ENCODE data around the gene CETN2. TPM values are rescaled to one million over a fixed set of nuclear protein-coding genes. Genes with fewer than 3 reads are reported as not detected.

The CETN2 gene
- total and polyA plus RNA-seq, 2 donors (not counting 3 experiments of a cell fraction or from before 2014, with no cell fraction given): 15.4 to 28.2 TPM

- FAIRE-seq (no peak), DNase-seq (ENCODE audit: low read depth, low spot score) (no peak)
- Histone ChIP-seq H3K4me1 (ENCODE audit: control insufficient read depth, extremely low read depth, insufficient read depth, low read length) (no peaks in the 10 kb centered on the region), H3K9me1 (replicated peaks; ENCODE audit: control insufficient read depth, extremely low read depth, insufficient read depth, low read length) (no peaks in the 10 kb centered on the region), H3K4me2 (ENCODE audit: insufficient read depth, low read length) (no peak overlapping the region), H2AFZ (ENCODE audit: low read depth, low read length) (no peak overlapping the region), H3K27ac (ENCODE audit: insufficient read depth, low read depth, low read length) (no peak overlapping the region), H3K4me3 (replicated peaks in 1 of 3; ENCODE audit: insufficient read depth in 1 of 3, low read depth in 1 of 3, low read length in 3 of 3) (no peak overlapping the region), H3K27me3 (ENCODE audit: control insufficient read depth in 2 of 2, insufficient read depth in 2 of 2, low read length in 2 of 2) (no peaks in the 10 kb centered on the region), H4K20me1 (replicated peaks; ENCODE audit: control insufficient read depth, extremely low read depth, insufficient read depth, low read length) (no peaks in the 10 kb centered on the region), H3K79me2 (ENCODE audit: control insufficient read depth, insufficient read depth, low read length) (no peaks in the 10 kb centered on the region), H3K9me3 (replicated peaks; ENCODE audit: control insufficient read depth, insufficient read depth, low read length) (no peaks in the 10 kb centered on the region), H3K9ac (replicated peaks; ENCODE audit: extremely low read depth, insufficient read depth, low read length) (no peak overlapping the region), H3K36me3 (ENCODE audit: control insufficient read depth in 2 of 2, extremely low read depth in 1 of 2, insufficient read depth in 2 of 2, low read length in 2 of 2) (peaks cover 0 to 10% of the 10 kb centered on the region in 2 experiments)
- dilution Hi-C loops (cut with MboI; ENCODE audit: extremely low pct_ligation_motif_present, low sequenced_read_pairs): no loop called here
- intact Hi-C loops (cut with micrococcal nuclease): no loop called here
- TF ChIP-seq POLR2A (IDR thresholded peaks at IDR 0.05; ENCODE audit: low read depth, low read length) (no peak), MYC (IDR thresholded peaks at IDR 0.05; ENCODE audit: low read depth, low read length) (no peak)
- BruUV-seq (replicated peaks): no TSS peak
- POLR2A ChIA-PET: interaction anchor here (0.7 kb wide), 1 partner anchor 882 kb away, joined by 3 read pairs; no protein-coding TSS in a partner anchor
- CTCF ChIA-PET: no interaction called here
These were observed 42.0 kb upstream of the CETN2 start for GRCh38 chrX:152872522-152872921.

DNA sequence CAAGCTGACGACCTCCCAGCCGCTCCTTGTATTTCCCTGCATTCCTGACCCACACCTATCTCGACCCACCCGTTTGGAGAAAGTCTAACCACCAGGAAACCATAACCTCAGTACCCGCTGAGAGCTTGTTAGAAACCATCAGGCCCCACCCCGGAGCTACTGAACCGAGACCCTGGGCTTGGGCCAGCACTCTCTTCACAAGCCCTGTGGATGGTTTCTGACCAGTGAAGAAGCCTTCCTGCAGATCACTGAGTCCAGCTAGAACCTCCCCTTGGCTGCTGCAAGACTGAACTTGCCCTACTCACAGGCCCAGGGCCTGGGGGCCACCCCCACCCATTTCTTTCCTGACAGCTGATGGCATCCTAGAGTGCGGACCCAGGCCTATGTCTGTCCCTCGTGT lies 40.7 kb upstream of the CETN2 start:
- no peaks in the 10 kb centered on the region for H4K20me1 ChIP-seq (replicated peaks; ENCODE audit: control insufficient read depth, extremely low read depth, insufficient read depth, low read length)
- intact Hi-C loops (cut with micrococcal nuclease): no loop called here
- H3K36me3 ChIP-seq (ENCODE audit: control insufficient read depth in 2 of 2, extremely low read depth in 1 of 2, insufficient read depth in 2 of 2, low read length in 2 of 2): peaks cover 0 to 12% of the 10 kb centered on the region in 2 experiments
- H3K4me3 ChIP-seq (replicated peaks in 1 of 3; ENCODE audit: insufficient read depth in 1 of 3, low read depth in 1 of 3, low read length in 3 of 3): no peak overlapping the region
- BruUV-seq (replicated peaks): no TSS peak
- FAIRE-seq: no peak
- TF ChIP-seq MYC (IDR thresholded peaks at IDR 0.05; ENCODE audit: low read depth, low read length) (no peak), JUN (IDR thresholded peaks at IDR 0.05; ENCODE audit: borderline replicate concordance, insufficient read depth, insufficient read length, low read depth) (no peak), GATA2 (IDR thresholded peaks at IDR 0.05; ENCODE audit: insufficient read depth, insufficient read length, low read depth, low read length) (no peak), FOS (IDR thresholded peaks at IDR 0.05; ENCODE audit: borderline replicate concordance, insufficient read depth, low read length) (no peak), MAX (IDR thresholded peaks at IDR 0.05; ENCODE audit: insufficient read depth, insufficient read length) (no peak), POLR2A (IDR thresholded peaks at IDR 0.05; ENCODE audit: low read depth, low read length) (no peak), EZH2 (IDR thresholded peaks at IDR 0.05; ENCODE audit: borderline replicate concordance, low read depth, low read length, severe bottlenecking) (no peak), POLR2AphosphoS5 (IDR thresholded peaks at IDR 0.05; ENCODE audit: insufficient read depth, low read depth, low read length) (no peak)
- TF ChIP-seq, protein P1, sequence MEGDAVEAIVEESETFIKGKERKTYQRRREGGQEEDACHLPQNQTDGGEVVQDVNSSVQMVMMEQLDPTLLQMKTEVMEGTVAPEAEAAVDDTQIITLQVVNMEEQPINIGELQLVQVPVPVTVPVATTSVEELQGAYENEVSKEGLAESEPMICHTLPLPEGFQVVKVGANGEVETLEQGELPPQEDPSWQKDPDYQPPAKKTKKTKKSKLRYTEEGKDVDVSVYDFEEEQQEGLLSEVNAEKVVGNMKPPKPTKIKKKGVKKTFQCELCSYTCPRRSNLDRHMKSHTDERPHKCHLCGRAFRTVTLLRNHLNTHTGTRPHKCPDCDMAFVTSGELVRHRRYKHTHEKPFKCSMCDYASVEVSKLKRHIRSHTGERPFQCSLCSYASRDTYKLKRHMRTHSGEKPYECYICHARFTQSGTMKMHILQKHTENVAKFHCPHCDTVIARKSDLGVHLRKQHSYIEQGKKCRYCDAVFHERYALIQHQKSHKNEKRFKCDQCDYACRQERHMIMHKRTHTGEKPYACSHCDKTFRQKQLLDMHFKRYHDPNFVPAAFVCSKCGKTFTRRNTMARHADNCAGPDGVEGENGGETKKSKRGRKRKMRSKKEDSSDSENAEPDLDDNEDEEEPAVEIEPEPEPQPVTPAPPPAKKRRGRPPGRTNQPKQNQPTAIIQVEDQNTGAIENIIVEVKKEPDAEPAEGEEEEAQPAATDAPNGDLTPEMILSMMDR (IDR thresholded peaks at IDR 0.05; ENCODE audit: extremely low read depth in 1 of 2, insufficient read depth in 1 of 2, low read depth in 1 of 2, low read length in 2 of 2): no peak
- dilution Hi-C loops (cut with MboI; ENCODE audit: extremely low pct_ligation_motif_present, low sequenced_read_pairs): no loop called here
- H3K79me2 ChIP-seq (ENCODE audit: control insufficient read depth, insufficient read depth, low read length): no peaks in the 10 kb centered on the region
- no peak overlapping the region for H3K4me2 ChIP-seq (ENCODE audit: insufficient read depth, low read length)
- CTCF ChIA-PET: no interaction called here
- no peak overlapping the region for H3K9ac ChIP-seq (replicated peaks; ENCODE audit: extremely low read depth, insufficient read depth, low read length)
- no peaks in the 10 kb centered on the region for H3K9me3 ChIP-seq (replicated peaks; ENCODE audit: control insufficient read depth, insufficient read depth, low read length)
- H3K9me1 ChIP-seq (replicated peaks; ENCODE audit: control insufficient read depth, extremely low read depth, insufficient read depth, low read length): no peaks in the 10 kb centered on the region
- no peaks in the 10 kb centered on the region for H3K27me3 ChIP-seq (ENCODE audit: control insufficient read depth in 2 of 2, insufficient read depth in 2 of 2, low read length in 2 of 2)
- H3K27ac ChIP-seq (ENCODE audit: insufficient read depth, low read depth, low read length): no peak overlapping the region
- H3K4me1 ChIP-seq (ENCODE audit: control insufficient read depth, extremely low read depth, insufficient read depth, low read length): no peaks in the 10 kb centered on the region
- POLR2A ChIA-PET: no interaction called here
- no peak for DNase-seq (ENCODE audit: low read depth, low spot score)
- H2AFZ ChIP-seq (ENCODE audit: low read depth, low read length): no peak overlapping the region
